CD4-positive, CD25-positive, alpha-beta regulatory T cell (primary cell): Measurements from ENCODE around the gene HDAC10. TPM values are rescaled to one million over a fixed set of nuclear protein-coding genes. Genes with fewer than 3 reads are reported as not detected.

Experiments
- ATAC-seq, 2 donors: fragments of 150-1000 bp; cut with Tn5 transposase; one replicate each; pipeline ENCODE4 v1.10.0; 2021; ENCODE audit warnings: low read depth in 2 of 2, moderate number of reproducible peaks in 2 of 2, moderate library complexity in 1 of 2
- DNase-seq, 3 donors: peaks; one replicate each; pipeline versions ENCODE4 v3.0.0 to v3.0.0-alpha.2; 2012 to 2022; ENCODE audit warnings: mixed read lengths in 1 of 3
- H3K27ac ChIP-seq: one replicate; pipeline ENCODE4 v1.7.0; 2013; ENCODE audit warnings: mild to moderate bottlenecking, low read length; ENCODE audit not compliant: insufficient read depth, poor library complexity, severe bottlenecking
- H3K27me3 ChIP-seq: one replicate; pipeline ENCODE4 v1.7.0; 2013; ENCODE audit warnings: low read length; ENCODE audit not compliant: control insufficient read depth, insufficient read depth
- H3K36me3 ChIP-seq: one replicate; pipeline ENCODE4 v1.7.0; 2013; ENCODE audit warnings: mild to moderate bottlenecking, low read length, moderate library complexity; ENCODE audit not compliant: control insufficient read depth, insufficient read depth
- H3K4me1 ChIP-seq: 2 replicates; pipeline ENCODE4 v1.7.0; 2013; ENCODE audit warnings: mild to moderate bottlenecking, low read length; ENCODE audit not compliant: insufficient read depth, control insufficient read depth, poor library complexity, severe bottlenecking
- H3K4me3 ChIP-seq: one replicate; pipeline ENCODE4 v1.7.0; 2013; ENCODE audit warnings: low read depth, mild to moderate bottlenecking, low read length, moderate library complexity
- H3K9me3 ChIP-seq, 2 experiments: 1 replicate in 1 of 2; 2 replicates in 1 of 2; pipeline ENCODE4 v1.7.0; 2013; ENCODE audit warnings: low read length in 2 of 2, mild to moderate bottlenecking in 1 of 2, moderate library complexity in 1 of 2; ENCODE audit not compliant: control insufficient read depth in 2 of 2
- H3K27ac Mint-ChIP-seq, 3 donors: one replicate each; pipeline ENCODE4 v1.8.0; 2020 to 2022; ENCODE audit warnings: mild to moderate bottlenecking in 3 of 3, mixed read lengths in 3 of 3, moderate library complexity in 2 of 3
- H3K27me3 Mint-ChIP-seq: one replicate; pipeline ENCODE4 v1.8.0; 2022; ENCODE audit warnings: mild to moderate bottlenecking, mixed read lengths
- H3K36me3 Mint-ChIP-seq: one replicate; pipeline ENCODE4 v1.8.0; 2020; ENCODE audit warnings: mixed read lengths
- H3K4me1 Mint-ChIP-seq, 4 donors: one replicate each; pipeline ENCODE4 v1.8.0; 2020 to 2022; ENCODE audit warnings: mixed read lengths in 4 of 4, mild to moderate bottlenecking in 1 of 4
- H3K4me3 Mint-ChIP-seq, 4 donors: one replicate each; pipeline ENCODE4 v1.8.0; 2020 to 2022; ENCODE audit warnings: mild to moderate bottlenecking in 4 of 4, mixed read lengths in 4 of 4, moderate library complexity in 3 of 4
- H3K9me3 Mint-ChIP-seq, 7 donors: one replicate each; pipeline ENCODE4 v1.8.0; 2020 to 2022; ENCODE audit warnings: mixed read lengths in 7 of 7, mild to moderate bottlenecking in 3 of 7, moderate library complexity in 2 of 7
- polyA plus RNA-seq, 4 donors: library from polyadenylated mRNA; unstranded; fragments of 300-500 nt; fragmentation: Illumina TruSeq; gene quantifications; one replicate each; pipeline ENCODE4 v1.2.3, GENCODE V29; 2021
- total RNA-seq: library from RNA; stranded (reverse); gene quantifications from one replicate; pipeline ENCODE4 v1.2.3, GENCODE V29; 2022

The HDAC10 gene
- total and polyA plus RNA-seq, 5 donors from 2014 or later, result 6.0 to 125 (median 7.5) TPM

- DNase-seq (no peak), ATAC-seq (no peak)
- Histone ChIP-seq H3K27ac (no peak overlapping the region), H3K9me3 (no peaks in the 10 kb centered on the region), H3K4me3 (no peak overlapping the region), H3K27me3 (no peaks in the 10 kb centered on the region), H3K4me1 (no peaks in the 10 kb centered on the region), H3K36me3 (peaks cover 59% of the 10 kb centered on the region)
- no peak overlapping the region for H3K4me3 Mint-ChIP-seq
- no peaks in the 10 kb centered on the region for H3K27me3 Mint-ChIP-seq
- H3K4me1 Mint-ChIP-seq, result peaks cover 6 to 17% (median 13%) of the 10 kb centered on the region in 4 donors
- H3K9me3 Mint-ChIP-seq, result no peaks in the 10 kb centered on the region
- no peak overlapping the region for H3K27ac Mint-ChIP-seq
- peaks cover 20% of the 10 kb centered on the region for H3K36me3 Mint-ChIP-seq
Measured at GRCh38 chr22:50216684-50217520, 34.2 kb downstream of the HDAC10 start.

GRCh38 chr22:50216055-50216683 lies 34.9 kb downstream of the HDAC10 start:
- Mint-ChIP-seq H3K4me3 (peak overlapping the region in 1 of 4 donors; percentile 16), H3K4me1 (peaks cover 6 to 18% (median 14%) of the 10 kb centered on the region in 4 donors), H3K9me3 (no peaks in the 10 kb centered on the region), H3K27me3 (no peaks in the 10 kb centered on the region), H3K27ac (no peak overlapping the region), H3K36me3 (peaks cover 21% of the 10 kb centered on the region)
- Histone ChIP-seq H3K9me3 (no peaks in the 10 kb centered on the region), H3K4me3 (no peak overlapping the region), H3K36me3 (peaks cover 56% of the 10 kb centered on the region), H3K27ac (no peak overlapping the region), H3K4me1 (no peaks in the 10 kb centered on the region), H3K27me3 (no peaks in the 10 kb centered on the region)
- ATAC-seq (no peak), DNase-seq (no peak)

GRCh38 chr22:50215297-50216054 lies 35.6 kb downstream of the HDAC10 start:
- no peaks in the 10 kb centered on the region for H3K4me1 ChIP-seq
- ATAC-seq (no peak), DNase-seq (no peak)
- peaks cover 6 to 21% (median 14%) of the 10 kb centered on the region in 4 donors for H3K4me1 Mint-ChIP-seq
- H3K4me3 ChIP-seq, result no peak overlapping the region
- H3K27ac Mint-ChIP-seq, result no peak overlapping the region
- H3K9me3 ChIP-seq, result no peaks in the 10 kb centered on the region
- no peaks in the 10 kb centered on the region for H3K27me3 Mint-ChIP-seq
- H3K9me3 Mint-ChIP-seq, result no peaks in the 10 kb centered on the region
- H3K36me3 ChIP-seq, result peaks cover 56% of the 10 kb centered on the region
- H3K27ac ChIP-seq, result no peak overlapping the region
- no peak overlapping the region for H3K4me3 Mint-ChIP-seq
- no peaks in the 10 kb centered on the region for H3K27me3 ChIP-seq
- H3K36me3 Mint-ChIP-seq, result peaks cover 24% of the 10 kb centered on the region

GRCh38 chr22:50213263-50213662 lies 37.8 kb downstream of the HDAC10 start:
- H3K4me3 Mint-ChIP-seq, result peak overlapping the region in 1 of 4 donors; percentile 58
- Histone ChIP-seq H3K9me3 (no peaks in the 10 kb centered on the region), H3K4me3 (no peak overlapping the region), H3K36me3 (peaks cover 53% of the 10 kb centered on the region), H3K4me1 (peaks cover 8% of the 10 kb centered on the region), H3K27ac (no peak overlapping the region), H3K27me3 (no peaks in the 10 kb centered on the region)
- no peak for ATAC-seq
- no peaks in the 10 kb centered on the region for H3K27me3 Mint-ChIP-seq
- H3K27ac Mint-ChIP-seq, result peak overlapping the region in 1 of 3 donors; percentile 11
- H3K36me3 Mint-ChIP-seq, result peaks cover 28% of the 10 kb centered on the region
- DNase-seq, result no peak
- H3K4me1 Mint-ChIP-seq, result peaks cover 12 to 25% (median 19%) of the 10 kb centered on the region in 4 donors
- H3K9me3 Mint-ChIP-seq, result no peaks in the 10 kb centered on the region

- H3K27me3 ChIP-seq, result no peaks in the 10 kb centered on the region
- no peak overlapping the region for H3K27ac Mint-ChIP-seq
- DNase-seq, result no peak
- H3K4me3 ChIP-seq, result no peak overlapping the region
- H3K4me3 Mint-ChIP-seq, result peak overlapping the region in 1 of 4 donors; percentile 35
- no peak overlapping the region for H3K27ac ChIP-seq
- no peaks in the 10 kb centered on the region for H3K9me3 ChIP-seq
- peaks cover 56% of the 10 kb centered on the region for H3K36me3 ChIP-seq
- peaks cover 8% of the 10 kb centered on the region for H3K4me1 ChIP-seq
- no peak for ATAC-seq
- H3K36me3 Mint-ChIP-seq, result peaks cover 28% of the 10 kb centered on the region
- H3K27me3 Mint-ChIP-seq, result no peaks in the 10 kb centered on the region
- peaks cover 12 to 27% (median 19%) of the 10 kb centered on the region in 4 donors for H3K4me1 Mint-ChIP-seq
- no peaks in the 10 kb centered on the region for H3K9me3 Mint-ChIP-seq
Measured at GRCh38 chr22:50211147-50211546, 39.9 kb downstream of the HDAC10 start.

- Histone ChIP-seq H3K27ac (no peak overlapping the region), H3K4me1 (peaks cover 8% of the 10 kb centered on the region), H3K36me3 (peaks cover 50% of the 10 kb centered on the region), H3K4me3 (no peak overlapping the region), H3K27me3 (no peaks in the 10 kb centered on the region), H3K9me3 (no peaks in the 10 kb centered on the region)
- Mint-ChIP-seq H3K4me1 (peaks cover 12 to 27% (median 19%) of the 10 kb centered on the region in 4 donors), H3K36me3 (peaks cover 22% of the 10 kb centered on the region), H3K4me3 (peak overlapping the region in 1 of 4 donors; percentile 35), H3K27ac (no peak overlapping the region), H3K9me3 (no peaks in the 10 kb centered on the region), H3K27me3 (no peaks in the 10 kb centered on the region)
- DNase-seq (no peak), ATAC-seq (no peak)
Measured at GRCh38 chr22:50210378-50211139, 40.5 kb downstream of the HDAC10 start.

GRCh38 chr22:50209893-50210292 lies 41.2 kb downstream of the HDAC10 start:
- Mint-ChIP-seq H3K4me3 (peak overlapping the region in 1 of 4 donors; percentile 55), H3K36me3 (peaks cover 19% of the 10 kb centered on the region), H3K27me3 (no peaks in the 10 kb centered on the region), H3K4me1 (peaks cover 12 to 29% (median 22%) of the 10 kb centered on the region in 4 donors), H3K9me3 (no peaks in the 10 kb centered on the region), H3K27ac (peak overlapping the region; percentile 18 to 89 (median 75))
- DNase-seq (peak; percentile 54 to 78 (median 75)), ATAC-seq (peak; percentile 65 to 73)
- no peak overlapping the region for H3K27ac ChIP-seq
- no peaks in the 10 kb centered on the region for H3K9me3 ChIP-seq
- peaks cover 8% of the 10 kb centered on the region for H3K4me1 ChIP-seq
- no peak overlapping the region for H3K4me3 ChIP-seq
- H3K27me3 ChIP-seq, result no peaks in the 10 kb centered on the region
- H3K36me3 ChIP-seq, result peaks cover 46% of the 10 kb centered on the region
